NB4 (cell line): ENCODE results near the gene KIAA1671.

Experiments used
- CTCF ChIP-seq: IDR thresholded peaks from one replicate; pipeline ENCODE4 v1.5.1; 2012; ENCODE audit warnings: low read depth, low read length
- MAX ChIP-seq: IDR thresholded peaks from 2 replicates; pipeline ENCODE4 v1.6.1; 2011; ENCODE audit warnings: low read depth, low read length
- MYC ChIP-seq: IDR thresholded peaks from 2 replicates; pipeline ENCODE4 v1.6.1; 2011; ENCODE audit warnings: low read depth, low read length
- POLR2A ChIP-seq: IDR thresholded peaks from 2 replicates; pipeline ENCODE4 v1.6.1; 2011; ENCODE audit warnings: mild to moderate bottlenecking; ENCODE audit not compliant: insufficient read length; ENCODE audit errors: extremely low read depth

GRCh38 chr22:24981656-24982055 is 29.1 kb downstream of the KIAA1671 start:
- no peak for TF ChIP-seq POLR2A
- no peak for TF ChIP-seq CTCF
- TF ChIP-seq MYC = no peak
- TF ChIP-seq MAX = no peak
